Measurements from ENCODE around the gene RFTN1.
A peak's percentile ranks its signal among the peaks of the same experiment; 100 is the strongest.

RFTN1 gene

GRCh38 chr3:16297997-16298885, 215.3 kb downstream of the RFTN1 start:
- H3K9me3 ChIP-seq: no peaks in the 10 kb centered on the region
- no peak overlapping the region for H3K4me3 ChIP-seq (ENCODE audit: low read depth, low read length)
- H3K27me3 ChIP-seq: no peaks in the 10 kb centered on the region
- DNase-seq: no peak
- TF ChIP-seq, protein P1, sequence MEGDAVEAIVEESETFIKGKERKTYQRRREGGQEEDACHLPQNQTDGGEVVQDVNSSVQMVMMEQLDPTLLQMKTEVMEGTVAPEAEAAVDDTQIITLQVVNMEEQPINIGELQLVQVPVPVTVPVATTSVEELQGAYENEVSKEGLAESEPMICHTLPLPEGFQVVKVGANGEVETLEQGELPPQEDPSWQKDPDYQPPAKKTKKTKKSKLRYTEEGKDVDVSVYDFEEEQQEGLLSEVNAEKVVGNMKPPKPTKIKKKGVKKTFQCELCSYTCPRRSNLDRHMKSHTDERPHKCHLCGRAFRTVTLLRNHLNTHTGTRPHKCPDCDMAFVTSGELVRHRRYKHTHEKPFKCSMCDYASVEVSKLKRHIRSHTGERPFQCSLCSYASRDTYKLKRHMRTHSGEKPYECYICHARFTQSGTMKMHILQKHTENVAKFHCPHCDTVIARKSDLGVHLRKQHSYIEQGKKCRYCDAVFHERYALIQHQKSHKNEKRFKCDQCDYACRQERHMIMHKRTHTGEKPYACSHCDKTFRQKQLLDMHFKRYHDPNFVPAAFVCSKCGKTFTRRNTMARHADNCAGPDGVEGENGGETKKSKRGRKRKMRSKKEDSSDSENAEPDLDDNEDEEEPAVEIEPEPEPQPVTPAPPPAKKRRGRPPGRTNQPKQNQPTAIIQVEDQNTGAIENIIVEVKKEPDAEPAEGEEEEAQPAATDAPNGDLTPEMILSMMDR (IDR thresholded peaks at IDR 0.05; ENCODE audit: low read depth, low read length): no peak
- H3K36me3 ChIP-seq: no peaks in the 10 kb centered on the region
- H3K4me1 ChIP-seq: no peaks in the 10 kb centered on the region

GRCh38 chr3:16295298-16295890, 218.1 kb downstream of the RFTN1 start:
- H3K4me1 ChIP-seq: no peaks in the 10 kb centered on the region
- H3K36me3 ChIP-seq: no peaks in the 10 kb centered on the region
- DNase-seq: no peak

GRCh38 chr3:16294844-16295243, 218.7 kb downstream of the RFTN1 start:
- DNase-seq: no peak
- TF ChIP-seq, protein P1 (IDR thresholded peaks at IDR 0.05; ENCODE audit: low read depth, low read length): no peak
- H3K4me1 ChIP-seq: no peaks in the 10 kb centered on the region
- no peaks in the 10 kb centered on the region for H3K36me3 ChIP-seq
- no peak overlapping the region for H3K4me3 ChIP-seq (ENCODE audit: low read depth, low read length)
- H3K27me3 ChIP-seq: no peaks in the 10 kb centered on the region
- no peaks in the 10 kb centered on the region for H3K9me3 ChIP-seq

More at GRCh38 chr3:16295298-16295890, 218.1 kb downstream of the RFTN1 start:
- no peaks in the 10 kb centered on the region for H3K27me3 ChIP-seq
- TF ChIP-seq, protein P1 (IDR thresholded peaks at IDR 0.05; ENCODE audit: low read depth, low read length): no peak
- H3K4me3 ChIP-seq (ENCODE audit: low read depth, low read length): no peak overlapping the region
- H3K9me3 ChIP-seq: no peaks in the 10 kb centered on the region

DNA sequence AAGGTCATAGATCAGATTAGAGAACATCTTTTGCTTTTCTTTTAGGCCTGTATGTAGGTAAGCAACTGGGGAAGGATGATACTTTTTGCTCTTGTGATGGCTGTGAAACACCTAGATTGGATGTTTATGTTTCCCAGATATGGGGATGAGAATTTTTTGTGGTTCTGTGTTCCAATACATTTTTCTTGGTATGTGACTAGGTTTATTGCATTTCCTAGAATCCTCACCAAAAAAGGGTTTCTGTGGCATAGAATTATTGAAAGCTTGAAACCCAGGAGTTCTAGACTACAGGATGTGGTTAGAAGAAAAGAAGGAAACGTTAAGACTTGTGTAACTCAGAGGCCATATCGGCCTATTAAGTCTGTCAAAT, 222.7 kb downstream of the RFTN1 start:
- DNase-seq: no peak
- TF ChIP-seq, protein P1 (IDR thresholded peaks at IDR 0.05; ENCODE audit: low read depth, low read length): no peak
- no peaks in the 10 kb centered on the region for H3K36me3 ChIP-seq
- no peaks in the 10 kb centered on the region for H3K9me3 ChIP-seq
- H3K4me1 ChIP-seq: no peaks in the 10 kb centered on the region
- no peak overlapping the region for H3K4me3 ChIP-seq (ENCODE audit: low read depth, low read length)
- H3K27me3 ChIP-seq: no peaks in the 10 kb centered on the region

- H3K4me3 ChIP-seq (ENCODE audit: low read depth, low read length): no peak overlapping the region
- H3K36me3 ChIP-seq: no peaks in the 10 kb centered on the region
- H3K9me3 ChIP-seq: no peaks in the 10 kb centered on the region
- DNase-seq: peak; percentile 37
- TF ChIP-seq, protein P1 (IDR thresholded peaks at IDR 0.05; ENCODE audit: low read depth, low read length): peak; percentile 71
- no peaks in the 10 kb centered on the region for H3K4me1 ChIP-seq
- no peaks in the 10 kb centered on the region for H3K27me3 ChIP-seq
Measured at GRCh38 chr3:16290007-16290826, 223.3 kb downstream of the RFTN1 start.
